HK-2 (cell line): ENCODE measurements around the gene BBS9.

Experiments used
- DNase-seq: peaks from one replicate; pipeline ENCODE4 v3.0.0-alpha.2; 2018; ENCODE audit not compliant: unreplicated experiment

BBS9 gene

GRCh38 chr7:33550363-33550762, 421.0 kb downstream of the BBS9 start:
- DNase-seq, result no peak

GRCh38 chr7:33550979-33551378, 421.6 kb downstream of the BBS9 start:
- DNase-seq, result no peak

GRCh38 chr7:33554046-33554445, 424.7 kb downstream of the BBS9 start:
- no peak for DNase-seq

GRCh38 chr7:33554576-33554975, 425.2 kb downstream of the BBS9 start:
- no peak for DNase-seq

GRCh38 chr7:33556472-33556871, 427.1 kb downstream of the BBS9 start:
- no peak for DNase-seq

- DNase-seq, result no peak
Observed at GRCh38 chr7:33558549-33559323, 429.4 kb downstream of the BBS9 start.

- no peak for DNase-seq
Observed at GRCh38 chr7:33559324-33559710, 430.0 kb downstream of the BBS9 start.

- no peak for DNase-seq
Observed at GRCh38 chr7:33562996-33563395, 433.6 kb downstream of the BBS9 start.

GRCh38 chr7:33563651-33564050, 434.3 kb downstream of the BBS9 start:
- DNase-seq, result no peak

- DNase-seq, result no peak
Observed at GRCh38 chr7:33578166-33578565, 448.8 kb downstream of the BBS9 start.

- DNase-seq, result no peak
Observed at GRCh38 chr7:33578881-33579672, 449.7 kb downstream of the BBS9 start.

- no peak for DNase-seq
Observed at GRCh38 chr7:33579673-33579960, 450.3 kb downstream of the BBS9 start.

- DNase-seq, result no peak
Observed at GRCh38 chr7:33581236-33581635, 451.9 kb downstream of the BBS9 start.

GRCh38 chr7:33582104-33582503, 452.7 kb downstream of the BBS9 start:
- no peak for DNase-seq

GRCh38 chr7:33582533-33582932, 453.2 kb downstream of the BBS9 start:
- no peak for DNase-seq

GRCh38 chr7:33589911-33590310, 460.5 kb downstream of the BBS9 start:
- DNase-seq, result no peak

- DNase-seq, result no peak
Observed at GRCh38 chr7:33590916-33591315, 461.6 kb downstream of the BBS9 start.

GRCh38 chr7:33591490-33591889, 462.1 kb downstream of the BBS9 start:
- DNase-seq, result no peak

GRCh38 chr7:33592718-33593117, 463.4 kb downstream of the BBS9 start:
- DNase-seq, result no peak

- DNase-seq, result no peak
Observed at GRCh38 chr7:33593611-33594010, 464.2 kb downstream of the BBS9 start.

GRCh38 chr7:33596686-33597085, 467.3 kb downstream of the BBS9 start:
- DNase-seq, result no peak

GRCh38 chr7:33597181-33597580, 467.8 kb downstream of the BBS9 start:
- DNase-seq, result no peak

- no peak for DNase-seq
Observed at GRCh38 chr7:33601101-33601500, 471.7 kb downstream of the BBS9 start.

- DNase-seq, result no peak
Observed at GRCh38 chr7:33601884-33602283, 472.5 kb downstream of the BBS9 start.
